ENCODE data around the gene RBPJL.

The RBPJL gene

DNA sequence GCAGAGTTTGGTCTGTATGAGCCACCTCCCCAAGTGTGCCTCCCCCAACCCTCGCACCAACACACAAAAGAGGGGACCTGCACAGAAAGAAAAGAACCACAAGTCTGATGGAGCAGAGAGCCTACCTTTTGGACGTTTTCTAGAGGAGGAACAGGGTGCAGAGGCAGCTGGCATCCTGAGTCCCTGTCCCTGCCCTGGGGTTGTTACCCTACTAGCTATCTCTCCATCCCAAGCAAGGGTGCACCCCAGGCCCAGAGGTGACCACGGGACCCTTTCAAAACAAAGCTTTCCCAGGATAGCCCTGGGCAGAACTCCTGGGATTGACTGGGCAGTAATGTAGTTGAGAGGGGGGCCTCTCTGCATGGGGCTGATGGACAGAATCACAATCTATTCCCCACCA, 11.2 kb downstream of the RBPJL start:
- DNase-seq (ENCODE audit: low read depth) = no peak

DNA sequence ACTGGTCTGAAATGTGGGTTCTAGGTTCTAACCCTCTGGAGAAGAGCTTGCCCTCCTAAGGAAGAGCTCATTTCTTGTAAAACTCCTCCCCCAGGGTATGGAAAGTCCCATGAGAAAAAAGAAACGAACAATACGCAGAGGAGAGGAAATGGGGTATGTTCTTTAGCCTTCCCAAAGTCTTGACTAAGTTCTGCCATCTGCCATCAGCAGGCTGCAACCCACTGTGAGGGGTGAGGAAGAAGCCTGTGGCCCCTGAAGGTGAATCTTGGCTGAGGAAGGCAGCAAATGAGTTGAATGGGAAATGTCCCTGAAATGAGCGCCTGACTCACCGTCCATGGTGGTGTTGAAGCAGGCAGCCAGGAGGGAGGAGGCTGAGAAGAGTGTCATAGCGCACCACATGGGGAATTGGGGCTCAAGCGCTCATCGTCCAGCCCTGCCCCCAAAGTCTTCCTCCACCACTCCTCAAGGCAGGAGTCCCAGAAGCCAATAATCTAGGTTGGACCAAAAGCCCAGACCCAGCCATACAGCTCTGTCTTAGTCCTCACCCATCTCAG, 11.8 kb downstream of the RBPJL start:
- no peak for DNase-seq (ENCODE audit: low read depth)

GRCh38 chr20:45318948-45319347, 12.3 kb downstream of the RBPJL start:
- no peak for DNase-seq (ENCODE audit: low read depth)

DNA sequence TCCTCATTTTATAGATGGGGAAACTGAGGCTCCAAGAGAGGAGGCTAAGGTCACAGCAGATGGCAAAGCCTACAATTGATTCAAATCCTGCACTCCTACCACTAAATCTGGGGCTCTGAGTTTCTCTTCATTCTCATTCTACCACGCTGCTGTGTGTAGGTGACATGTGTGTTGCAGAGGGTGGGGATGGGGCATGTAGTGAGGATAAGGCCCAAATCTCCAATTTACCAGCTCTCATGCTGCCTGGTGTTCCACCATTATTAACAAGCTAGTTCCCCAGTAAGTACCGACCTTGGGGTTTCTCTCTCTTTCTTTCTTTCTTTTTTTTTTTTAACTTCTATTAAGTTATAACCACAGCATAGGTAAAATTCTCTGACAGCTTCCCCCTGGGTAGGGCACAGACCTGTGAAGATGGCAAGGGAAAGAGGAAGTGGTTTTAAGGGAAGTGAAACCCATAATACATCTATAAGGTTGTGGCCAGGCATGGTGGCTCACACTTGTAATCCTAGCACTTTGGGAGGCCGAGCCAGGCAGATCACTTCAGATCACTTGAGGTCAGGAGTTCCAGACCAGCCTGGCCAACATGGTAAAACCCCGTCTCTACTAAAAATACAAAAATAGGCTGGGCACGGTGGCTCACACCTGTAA, 14.4 kb downstream of the RBPJL start:
- no peak for DNase-seq (ENCODE audit: low read depth)

DNA sequence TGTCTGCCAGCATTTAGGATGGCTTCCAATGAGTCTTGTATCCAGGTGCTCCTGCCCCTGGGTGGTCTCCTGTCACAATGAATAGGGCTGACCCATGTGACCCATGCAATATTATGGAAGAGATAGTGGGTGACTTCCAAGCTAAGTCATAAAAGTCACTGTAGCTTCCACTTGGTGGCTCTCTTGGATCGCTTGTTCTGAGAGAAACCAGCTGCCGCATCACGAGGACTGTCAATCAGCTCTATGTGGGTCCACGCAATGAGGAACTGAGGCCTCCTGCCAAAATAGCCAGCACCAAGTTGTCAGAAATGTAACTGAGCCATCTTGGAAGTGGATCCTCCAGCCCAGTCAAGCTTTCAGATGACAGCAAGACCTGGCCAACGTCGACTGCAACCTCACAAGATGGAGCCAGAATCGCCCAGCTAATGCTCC, 16.3 kb downstream of the RBPJL start:
- DNase-seq (ENCODE audit: low read depth) = no peak

GRCh38 chr20:45323731-45324130, 17.1 kb downstream of the RBPJL start:
- no peak for DNase-seq (ENCODE audit: low read depth)

DNA sequence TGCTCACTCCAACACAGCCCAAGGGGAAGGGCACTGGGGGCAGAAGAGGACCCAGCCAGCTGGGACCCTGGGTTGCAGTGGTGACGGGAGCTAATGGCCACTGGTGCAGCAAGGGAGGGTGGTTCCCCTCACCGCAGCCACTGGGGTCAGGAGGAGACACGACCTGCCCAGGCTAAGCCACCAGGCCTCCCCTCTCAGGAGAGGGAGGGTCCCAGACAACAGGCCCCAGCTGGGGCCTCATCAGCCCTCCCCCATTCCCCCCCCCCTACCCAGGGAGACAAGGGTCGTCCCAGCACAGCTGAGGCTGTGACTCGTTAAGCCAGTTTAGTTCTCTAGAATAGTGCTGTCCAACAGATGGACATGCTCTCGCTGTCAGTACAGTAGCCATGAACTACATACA, 18.7 kb downstream of the RBPJL start:
- no peak for DNase-seq (ENCODE audit: low read depth)

- no peak for DNase-seq (ENCODE audit: low read depth)
Measured at GRCh38 chr20:45328451-45328850, 21.8 kb downstream of the RBPJL start.

- no peak for DNase-seq (ENCODE audit: low read depth)
Measured at GRCh38 chr20:45329497-45330319, 23.1 kb downstream of the RBPJL start.

GRCh38 chr20:45330476-45330875, 23.8 kb downstream of the RBPJL start:
- no peak for DNase-seq (ENCODE audit: low read depth)

DNA sequence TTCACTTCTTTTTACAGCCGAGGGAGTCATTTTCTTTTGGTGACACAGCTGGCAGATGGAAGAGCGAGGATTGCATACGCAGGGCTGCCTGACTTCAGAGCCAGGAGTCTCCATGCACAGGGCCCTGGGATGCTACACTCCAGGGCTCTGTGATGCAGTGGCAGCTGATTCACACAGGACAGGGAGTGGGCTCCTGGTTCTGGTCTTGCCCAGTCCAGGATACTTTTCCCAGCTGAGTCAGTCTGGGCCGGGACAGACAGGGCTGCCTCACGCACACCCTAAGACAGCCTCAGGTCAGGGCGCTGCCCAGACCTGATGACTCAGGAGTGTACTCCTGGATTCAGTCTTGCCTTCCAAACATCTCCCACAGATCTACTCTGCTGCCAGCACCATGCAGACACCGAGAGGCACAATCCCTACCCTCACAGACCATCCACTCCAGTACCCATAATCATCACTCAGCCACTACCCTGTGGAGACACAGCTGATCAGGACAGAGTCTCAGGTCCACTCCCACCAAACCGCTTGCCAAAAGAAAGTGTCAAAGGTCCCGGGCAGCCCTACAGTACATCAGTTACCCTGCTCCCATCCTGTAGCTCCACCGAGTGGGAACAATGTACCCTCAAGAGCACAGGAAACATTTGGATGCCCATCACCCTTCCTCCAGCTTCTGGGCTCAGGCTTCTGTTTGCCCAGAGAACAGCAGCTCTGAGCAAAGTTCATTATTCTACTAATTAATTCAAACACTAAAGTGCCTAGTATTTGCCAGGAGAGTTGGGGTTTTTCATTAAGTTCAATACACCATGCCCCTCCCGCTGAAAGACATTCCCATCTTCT, 30.1 kb downstream of the RBPJL start:
- DNase-seq (ENCODE audit: low read depth) = peak; percentile 91

- peak; percentile 89 for DNase-seq (ENCODE audit: low read depth)
Measured at GRCh38 chr20:45337367-45338120, 30.9 kb downstream of the RBPJL start.

DNA sequence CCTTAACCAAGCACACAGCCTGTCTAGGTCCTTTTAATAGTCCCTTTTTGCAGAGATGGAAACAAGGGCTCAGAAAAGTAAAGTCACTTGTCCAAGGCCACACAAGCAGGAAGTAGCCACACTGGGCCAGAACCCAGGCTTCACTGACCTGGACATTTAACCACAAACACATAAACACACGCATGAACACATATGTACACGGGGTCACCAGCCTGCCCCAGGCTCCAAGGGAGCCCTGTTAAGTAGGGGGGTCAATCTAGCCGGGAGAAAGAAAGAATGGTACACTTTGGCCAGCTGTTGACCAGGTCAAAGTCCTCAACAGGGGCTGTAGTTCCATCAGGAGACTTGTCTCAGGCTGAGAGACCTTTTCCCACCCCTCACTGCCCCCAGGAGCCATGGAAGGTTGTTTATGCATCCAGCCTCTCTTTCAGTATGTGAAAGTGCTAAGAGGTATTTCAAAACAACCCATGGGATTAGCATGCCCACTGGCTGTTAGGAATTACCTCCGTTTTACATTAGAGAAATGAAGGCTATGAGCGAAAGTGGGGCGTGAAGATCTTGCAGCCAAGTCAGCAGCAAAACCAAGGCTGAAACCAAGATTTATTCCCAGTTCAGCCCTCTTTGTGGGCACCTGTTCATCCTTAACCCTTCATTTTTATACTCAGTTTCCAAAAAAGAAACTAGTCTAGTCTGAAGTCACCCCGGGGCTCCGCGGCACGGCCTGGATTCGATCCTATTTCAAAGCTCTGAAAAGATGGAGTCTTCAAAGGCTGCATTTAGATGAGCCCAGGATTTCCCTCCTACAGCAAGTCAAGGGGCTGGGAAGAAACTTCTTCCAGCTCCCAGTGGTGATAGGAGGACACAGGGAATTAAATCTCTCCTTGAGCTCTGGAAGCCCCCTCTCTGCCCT, 31.7 kb downstream of the RBPJL start:
- DNase-seq (ENCODE audit: low read depth) = no peak

DNA sequence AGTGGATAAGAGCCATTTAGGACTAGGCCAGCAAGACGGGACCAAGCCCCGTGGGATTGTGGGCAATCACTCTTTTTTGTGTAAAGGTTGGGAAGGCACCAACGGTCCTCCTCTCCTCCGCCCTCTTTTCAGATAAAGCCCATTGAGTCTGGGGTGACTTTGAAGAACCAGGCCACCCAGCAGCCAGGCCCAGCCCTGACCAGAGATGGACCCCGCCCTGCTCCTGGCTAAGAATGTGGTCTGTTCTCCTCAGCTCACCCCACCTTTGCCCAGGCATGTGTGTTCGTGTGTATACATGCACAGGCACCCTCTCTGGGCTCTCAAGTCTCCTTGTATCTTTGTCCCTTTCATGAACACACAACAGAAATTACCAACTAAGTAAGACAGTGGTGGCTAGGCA, 32.4 kb downstream of the RBPJL start:
- DNase-seq (ENCODE audit: low read depth) = no peak

DNA sequence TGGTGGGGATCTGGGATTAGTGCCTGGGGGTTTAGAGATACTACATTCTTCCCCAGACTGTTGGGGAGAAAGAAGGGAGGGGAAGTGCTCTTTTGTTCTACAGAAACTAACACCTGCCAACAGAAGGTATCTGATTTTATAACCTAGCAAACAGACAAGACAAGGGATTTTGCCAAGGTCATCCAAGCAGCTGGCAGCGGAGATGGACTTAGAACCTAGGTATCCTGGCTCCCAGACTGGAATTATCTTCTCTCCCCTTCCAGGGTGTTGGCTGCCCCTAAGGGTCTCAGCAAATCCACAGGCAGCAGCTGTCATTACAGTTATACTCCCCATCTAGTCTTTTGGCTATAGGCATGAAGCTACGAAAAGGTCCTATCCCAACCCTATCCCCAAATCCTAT, 33.2 kb downstream of the RBPJL start:
- no peak for DNase-seq (ENCODE audit: low read depth)

GRCh38 chr20:45340236-45340847, 33.7 kb downstream of the RBPJL start:
- no peak for DNase-seq (ENCODE audit: low read depth)

GRCh38 chr20:45340951-45341350, 34.3 kb downstream of the RBPJL start:
- DNase-seq (ENCODE audit: low read depth) = no peak

DNA sequence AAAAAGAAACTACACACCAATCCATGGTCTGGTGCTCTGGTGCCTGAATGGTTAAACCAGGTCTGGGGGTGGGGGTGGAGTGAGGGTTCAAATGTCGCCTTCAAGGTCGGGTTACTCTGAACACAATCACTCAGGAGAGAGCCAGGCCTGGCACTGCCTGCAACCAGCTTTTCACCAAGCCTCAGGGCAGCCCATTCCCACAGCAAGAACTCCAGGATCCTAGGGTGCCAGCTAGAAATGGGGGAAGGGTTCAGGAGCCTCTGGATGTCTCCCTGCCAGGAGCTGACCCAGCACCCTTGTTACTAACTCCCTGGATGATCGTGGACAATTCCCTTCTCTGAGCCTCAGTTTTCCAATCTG, 34.9 kb downstream of the RBPJL start:
- no peak for DNase-seq (ENCODE audit: low read depth)

- no peak for DNase-seq (ENCODE audit: low read depth)
Measured at GRCh38 chr20:45341939-45342854, 35.6 kb downstream of the RBPJL start.
